Keratinocyte (primary cell): ENCODE data around the gene KIAA1210. TPM values are rescaled to one million over a fixed set of nuclear protein-coding genes. Genes with fewer than 3 reads are reported as not detected.

Experiments used
- DNase-seq: peaks from one replicate; pipeline ENCODE4 v3.0.0-alpha.2; 2011; ENCODE audit warnings: low read depth, missing footprints, low spot score
- FAIRE-seq: peaks from 2 replicates; lab custom pipeline; 2011; peaks lifted over from hg19 to GRCh38; lab: Jason Lieb, UNC
- H2AFZ ChIP-seq: 2 replicates; pipeline ENCODE4 v1.6.0; 2012; ENCODE audit warnings: low read length, control low read depth, inconsistent platforms; ENCODE audit not compliant: control insufficient read depth
- H3K27ac ChIP-seq: 2 replicates; pipeline ENCODE4 v1.5.1; 2011; ENCODE audit warnings: low read length; ENCODE audit not compliant: control insufficient read depth, insufficient read depth
- H3K27me3 ChIP-seq: 3 replicates; pipeline ENCODE4 v1.6.0; 2011; ENCODE audit warnings: low read length; ENCODE audit not compliant: control insufficient read depth, insufficient read depth; ENCODE audit errors: extremely low read depth
- H3K36me3 ChIP-seq, 2 experiments: 2 replicates in 1 of 2; 3 replicates in 1 of 2; pipeline ENCODE4 v1.5.1; 2011; ENCODE audit warnings: low read length in 2 of 2, mild to moderate bottlenecking in 1 of 2; ENCODE audit not compliant: control insufficient read depth in 2 of 2, insufficient read depth in 2 of 2; ENCODE audit errors: extremely low read depth in 1 of 2
- H3K4me1 ChIP-seq: 3 replicates; pipeline ENCODE4 v1.5.1; 2011; ENCODE audit warnings: low read length; ENCODE audit not compliant: control insufficient read depth, insufficient read depth; ENCODE audit errors: extremely low read depth
- H3K4me2 ChIP-seq: 3 replicates; pipeline ENCODE4 v1.6.0; 2011; ENCODE audit warnings: low read depth, low read length; ENCODE audit not compliant: control insufficient read depth, insufficient read depth; ENCODE audit errors: extremely low read depth
- H3K4me3 ChIP-seq, 3 experiments: fragments of 200-600 bp in 1 of 3; sonication (generic) in 1 of 3; 2 replicates in 2 of 3; 3 replicates in 1 of 3; pipeline ENCODE4 v1.5.1; 2011 to 2016; ENCODE audit warnings: low read length in 3 of 3, mild to moderate bottlenecking in 3 of 3, control low read depth in 2 of 3, inconsistent platforms in 1 of 3, low read depth in 1 of 3, mixed read lengths in 1 of 3, mixed run types in 1 of 3, moderate library complexity in 1 of 3; ENCODE audit not compliant: control insufficient read depth in 2 of 3, insufficient read depth in 2 of 3; ENCODE audit errors: extremely low read depth in 1 of 3
- H3K79me2 ChIP-seq: 2 replicates; pipeline ENCODE4 v1.6.0; 2012; ENCODE audit warnings: low read length; ENCODE audit not compliant: control insufficient read depth, insufficient read depth
- H3K9ac ChIP-seq: 3 replicates; pipeline ENCODE4 v1.6.0; 2011; ENCODE audit warnings: low read length; ENCODE audit not compliant: control insufficient read depth, insufficient read depth; ENCODE audit errors: extremely low read depth
- H3K9me1 ChIP-seq: 3 replicates; pipeline ENCODE4 v1.6.0; 2011; ENCODE audit warnings: low read length; ENCODE audit not compliant: control insufficient read depth, insufficient read depth; ENCODE audit errors: extremely low read depth
- H3K9me3 ChIP-seq: 2 replicates; pipeline ENCODE4 v1.5.1; 2012; ENCODE audit warnings: low read depth, low read length; ENCODE audit not compliant: control insufficient read depth
- H4K20me1 ChIP-seq: 3 replicates; pipeline ENCODE4 v1.6.0; 2011; ENCODE audit warnings: low read length; ENCODE audit not compliant: control insufficient read depth, insufficient read depth; ENCODE audit errors: extremely low read depth
- CTCF ChIP-seq, 3 experiments: IDR thresholded peaks in 1 of 3; conservative IDR thresholded peaks in 1 of 3; optimal IDR thresholded peaks in 1 of 3; 2 replicates in 2 of 3; 3 replicates in 1 of 3; pipeline versions ENCODE3 to v1.5.1; 2011; ENCODE audit warnings: low read length in 3 of 3, mild to moderate bottlenecking in 3 of 3, moderate library complexity in 2 of 3, control low read depth in 1 of 3, inconsistent platforms in 1 of 3; ENCODE audit not compliant: insufficient read depth in 2 of 3; ENCODE audit errors: extremely low read depth in 1 of 3
- EZH2 ChIP-seq: IDR thresholded peaks from one replicate; pipeline ENCODE4 v1.6.1; 2012; ENCODE audit warnings: inconsistent platforms, mild to moderate bottlenecking, low read length, moderate library complexity
- dilution Hi-C: fragments of 300-500 bp; cut with MboI; formaldehyde crosslinking; loops from one replicate; pipeline ENCODE4 v1.7.0; 2020; ENCODE audit warnings: low sequenced_read_pairs; ENCODE audit not compliant: extremely low pct_ligation_motif_present
- polyA plus RNA-seq, 5 experiments: library from polyadenylated mRNA; depleted of rRNA in 3 of 5; stranded (reverse) in 3 of 5; stranded (forward) in 1 of 5; unstranded in 1 of 5; fragments of >200 nt; gene quantifications; 1 replicate in 1 of 5; 2 replicates in 3 of 5; 3 replicates in 1 of 5; pipeline versions ENCODE4 v1.2.1 to v1.2.3, GENCODE V29; 2011 to 2012; ENCODE audit warnings: missing spikeins in 2 of 5, low read depth in 1 of 5, low replicate concordance in 1 of 5

The KIAA1210 gene
- polyA plus RNA-seq, 1 donor (not counting 4 experiments of a cell fraction or from before 2014, with no cell fraction given) = not detected

- no peaks in the 10 kb centered on the region for H3K9me1 ChIP-seq
- H3K79me2 ChIP-seq = no peaks in the 10 kb centered on the region
- dilution Hi-C loops = no loop called here
- no peak overlapping the region for H3K27ac ChIP-seq
- H4K20me1 ChIP-seq = no peaks in the 10 kb centered on the region
- H2AFZ ChIP-seq = no peak overlapping the region
- no peaks in the 10 kb centered on the region for H3K27me3 ChIP-seq
- no peak overlapping the region for H3K4me3 ChIP-seq
- H3K4me2 ChIP-seq = no peak overlapping the region
- no peak for DNase-seq
- TF ChIP-seq CTCF (optimal IDR thresholded peaks at IDR 0.05 in 1 of 3, IDR thresholded peaks at IDR 0.05 in 1 of 3, conservative IDR thresholded peaks at IDR 0.05 in 1 of 3; ENCODE audit: extremely low read depth in 1 of 3, insufficient read depth in 2 of 3, low read length in 3 of 3) = no peak
- no peak for TF ChIP-seq EZH2
- no peaks in the 10 kb centered on the region for H3K4me1 ChIP-seq
- H3K9me3 ChIP-seq = no peaks in the 10 kb centered on the region
- no peak for FAIRE-seq
- H3K36me3 ChIP-seq = no peaks in the 10 kb centered on the region
- H3K9ac ChIP-seq = no peak overlapping the region
Observed at GRCh38 chrX:119042996-119043395, 84.6 kb downstream of the KIAA1210 start.

- Histone ChIP-seq H3K36me3 (no peaks in the 10 kb centered on the region), H3K27me3 (no peaks in the 10 kb centered on the region), H2AFZ (no peak overlapping the region), H3K9me3 (no peaks in the 10 kb centered on the region), H3K79me2 (no peaks in the 10 kb centered on the region), H3K4me1 (no peaks in the 10 kb centered on the region), H4K20me1 (no peaks in the 10 kb centered on the region), H3K27ac (no peak overlapping the region), H3K9me1 (no peaks in the 10 kb centered on the region), H3K4me3 (no peak overlapping the region), H3K9ac (no peak overlapping the region), H3K4me2 (no peak overlapping the region)
- no peak for DNase-seq
- FAIRE-seq = no peak
- TF ChIP-seq CTCF (optimal IDR thresholded peaks at IDR 0.05 in 1 of 3, IDR thresholded peaks at IDR 0.05 in 1 of 3, conservative IDR thresholded peaks at IDR 0.05 in 1 of 3; ENCODE audit: extremely low read depth in 1 of 3, insufficient read depth in 2 of 3, low read length in 3 of 3) (no peak), EZH2 (no peak)
- dilution Hi-C loops = no loop called here
Observed at GRCh38 chrX:119042040-119042439, 85.6 kb downstream of the KIAA1210 start.
